HepG2 (cell line): Measurements from ENCODE around the gene AP2S1. TPM values are rescaled to one million over a fixed set of nuclear protein-coding genes. Genes with fewer than 3 reads are reported as not detected.

ENCODE experiments used
- ATF7 ChIP-seq, 2 experiments: fragments of 450-650 bp in 1 of 2; sonication (generic) in 1 of 2; formaldehyde crosslinking in 1 of 2; IDR thresholded peaks; 2 replicates each; pipeline versions ENCODE4 v1.4.0 to v1.6.1; 2016 to 2020; ENCODE audit warnings: antibody characterized with exemption in 1 of 2, mild to moderate bottlenecking in 1 of 2, missing genetic modification reagents in 1 of 2
- DMTF1 ChIP-seq: sonication (generic); formaldehyde crosslinking; IDR thresholded peaks from 2 replicates; pipeline ENCODE4 v1.4.0; 2020; ENCODE audit warnings: mild to moderate bottlenecking, missing genetic modification reagents
- HMGA1 ChIP-seq: sonication (generic); formaldehyde crosslinking; conservative IDR thresholded peaks from 2 replicates; pipeline ENCODE4 v1.4.0; 2020; ENCODE audit warnings: missing genetic modification reagents
- HNRNPL ChIP-seq: fragments of 200-400 bp; formaldehyde crosslinking; IDR thresholded peaks from 2 replicates; pipeline ENCODE4 v1.6.1; 2017; ENCODE audit warnings: mild to moderate bottlenecking, low read depth, low read length
- HOXA7 ChIP-seq: sonication (generic); formaldehyde crosslinking; IDR thresholded peaks from 2 replicates; pipeline ENCODE4 v1.8.1; 2022; ENCODE audit warnings: mild to moderate bottlenecking, missing genetic modification reagents, moderate library complexity
- IRF9 ChIP-seq: sonication (generic); formaldehyde crosslinking; IDR thresholded peaks from 2 replicates; pipeline ENCODE4 v1.8.0; 2022; ENCODE audit warnings: missing genetic modification reagents, mild to moderate bottlenecking, borderline replicate concordance
- JDP2 ChIP-seq: sonication (generic); formaldehyde crosslinking; IDR thresholded peaks from 2 replicates; pipeline ENCODE4 v1.8.1; 2022; ENCODE audit warnings: missing genetic modification reagents, borderline replicate concordance
- MXD4 ChIP-seq: IDR thresholded peaks from 2 replicates; pipeline ENCODE4 v1.6.1; 2016; ENCODE audit warnings: mild to moderate bottlenecking, missing biosample characterization, missing genetic modification reagents
- NFE2 ChIP-seq: sonication (generic); formaldehyde crosslinking; IDR thresholded peaks from 2 replicates; pipeline ENCODE4 v1.4.0; 2020; ENCODE audit warnings: missing genetic modification reagents
- NR2C2 ChIP-seq: sonication (generic); formaldehyde crosslinking; IDR thresholded peaks from 2 replicates; pipeline ENCODE4 v1.4.0; 2020; ENCODE audit warnings: missing genetic modification reagents, mild to moderate bottlenecking, moderate library complexity, borderline replicate concordance
- NR2F1 ChIP-seq, 2 experiments: fragments of 450-650 bp in 1 of 2; formaldehyde crosslinking in 1 of 2; IDR thresholded peaks; 2 replicates each; pipeline versions ENCODE4 v1.5.0 to v1.6.1; 2016 to 2020; ENCODE audit warnings: mild to moderate bottlenecking in 1 of 2, missing compliant biosample characterization in 1 of 2, missing genetic modification reagents in 1 of 2, moderate library complexity in 1 of 2
- PTBP1 ChIP-seq: fragments of 200-400 bp; formaldehyde crosslinking; IDR thresholded peaks from 2 replicates; pipeline ENCODE4 v1.6.1; 2018; ENCODE audit warnings: low read length, low read depth; ENCODE audit not compliant: poor library complexity, severe bottlenecking
- RFX3 ChIP-seq: IDR thresholded peaks from 2 replicates; pipeline ENCODE4 v1.6.1; 2016; ENCODE audit warnings: missing biosample characterization, missing genetic modification reagents
- SIN3B ChIP-seq: fragments of 150-350 bp; IDR thresholded peaks from 2 replicates; pipeline ENCODE4 v1.6.1; 2014; ENCODE audit warnings: low read length
- ZBTB34 ChIP-seq: sonication (generic); formaldehyde crosslinking; IDR thresholded peaks from 2 replicates; pipeline ENCODE4 v1.8.0; 2022; ENCODE audit warnings: mild to moderate bottlenecking, missing genetic modification reagents
- ZKSCAN1 ChIP-seq: fragments of 150-350 bp; IDR thresholded peaks from 2 replicates; pipeline ENCODE4 v1.6.1; 2014; ENCODE audit warnings: low read length
- ZNF205 ChIP-seq: IDR thresholded peaks from 2 replicates; pipeline ENCODE4 v1.6.1; 2018; ENCODE audit warnings: missing biosample characterization, missing genetic modification reagents
- ZNF382 ChIP-seq: sonication (generic); formaldehyde crosslinking; IDR thresholded peaks from 2 replicates; pipeline ENCODE4 v1.5.0; 2020; ENCODE audit warnings: missing genetic modification reagents, mild to moderate bottlenecking, borderline replicate concordance
- ZNF574 ChIP-seq: sonication (generic); formaldehyde crosslinking; IDR thresholded peaks from 2 replicates; pipeline ENCODE4 v1.4.0; 2020; ENCODE audit warnings: missing genetic modification reagents
- ZNF605 ChIP-seq: sonication (generic); formaldehyde crosslinking; IDR thresholded peaks from 2 replicates; pipeline ENCODE4 v1.8.0; 2022; ENCODE audit warnings: mild to moderate bottlenecking, missing genetic modification reagents
- ZNF616 ChIP-seq: sonication (generic); formaldehyde crosslinking; IDR thresholded peaks from 2 replicates; pipeline ENCODE4 v1.5.0; 2020; ENCODE audit warnings: low read depth, mild to moderate bottlenecking, missing genetic modification reagents
- ZNF883 ChIP-seq: sonication (generic); formaldehyde crosslinking; IDR thresholded peaks from 2 replicates; pipeline ENCODE4 v1.5.1; 2020; ENCODE audit warnings: mild to moderate bottlenecking, missing genetic modification reagents; ENCODE audit errors: not compliant biosample characterization
- ZSCAN9 ChIP-seq: IDR thresholded peaks from 2 replicates; pipeline ENCODE4 v1.6.1; 2016; ENCODE audit warnings: borderline replicate concordance
- polyA plus RNA-seq, 8 experiments: library from polyadenylated mRNA; depleted of rRNA in 3 of 8; stranded (reverse) in 7 of 8; unstranded in 1 of 8; fragments of >200 nt; fragmentation: Illumina TruSeq in 4 of 8; extraction: Trizol in 4 of 8; gene quantifications; 2 replicates each; pipeline versions ENCODE4 v1.2.1 to v1.2.3, GENCODE V29; 2011 to 2016; ENCODE audit warnings: low read depth in 4 of 8, missing spikeins in 1 of 8, mixed read lengths in 1 of 8; ENCODE audit not compliant: insufficient read depth in 1 of 8
- total RNA-seq, 5 experiments: library from RNA; depleted of rRNA; stranded (reverse); fragments of >200 nt; fragmentation: Illumina TruSeq; extraction: Trizol; gene quantifications; 2 replicates each; pipeline ENCODE4 v1.2.3, GENCODE V29; 2016; ENCODE audit warnings: low read depth in 1 of 5

AP2S1 gene
- total and polyA plus RNA-seq, 2 of the 13 experiments (the other 11 are each of a cell fraction or from before 2014, with no cell fraction given), result 45.2 to 86.1 TPM

- peak; percentile 72 for TF ChIP-seq ZNF574 (CRISPR knock-in tag)
- no peak for TF ChIP-seq NR2F1 (CRISPR knock-in tag; IDR thresholded peaks at IDR 0.05)
- 0 out of 2 replicates have a peak, but pooled peaks have one; percentile 60 for TF ChIP-seq ZNF616
- TF ChIP-seq NR2C2 (CRISPR knock-in tag), result 0 out of 2 replicates have a peak, but pooled peaks have one; percentile 28
- peak; percentile 95 for TF ChIP-seq ZNF605 (CRISPR knock-in tag)
- no peak for TF ChIP-seq SIN3B
- peak; percentile 96 for TF ChIP-seq MXD4
- no peak for TF ChIP-seq ZBTB34 (CRISPR knock-in tag)
- peak; percentile 92 for TF ChIP-seq ZSCAN9 (CRISPR knock-in tag)
- no peak for TF ChIP-seq ZKSCAN1
- TF ChIP-seq HNRNPL, result 0 out of 2 replicates have a peak, but pooled peaks have one; percentile 68
- no peak for TF ChIP-seq DMTF1 (CRISPR knock-in tag)
- TF ChIP-seq ZNF205 (CRISPR knock-in tag), result peak; percentile 54; the same call in 1 of the 2 replicates
- TF ChIP-seq ZNF883 (CRISPR knock-in tag), result no peak
- no peak for TF ChIP-seq NFE2 (CRISPR knock-in tag)
- no peak for TF ChIP-seq ATF7 (IDR thresholded peaks at IDR 0.05)
- no peak; the same call in 1 of the 2 replicates for TF ChIP-seq ATF7 (CRISPR knock-in tag; IDR thresholded peaks at IDR 0.05)
- no peak for TF ChIP-seq ZNF382 (CRISPR knock-in tag)
- TF ChIP-seq JDP2 (CRISPR knock-in tag), result no peak
- no peak for TF ChIP-seq HMGA1
- TF ChIP-seq IRF9 (CRISPR knock-in tag), result peak; percentile 46; the same call in 1 of the 2 replicates
- no peak for TF ChIP-seq PTBP1
- TF ChIP-seq HOXA7, result no peak
- no peak for TF ChIP-seq RFX3 (CRISPR knock-in tag)
Observed at GRCh38 chr19:46788262-46788967, 62.2 kb downstream of the AP2S1 start, which contains the start of gene SLC1A5 (continued).
